Measurements from ENCODE around the gene TFB2M. TPM values are rescaled to one million over a fixed set of nuclear protein-coding genes. Genes with fewer than 3 reads are reported as not detected.
A peak's percentile ranks its signal among the peaks of the same experiment; 100 is the strongest.
"Not testable (repeated sequence)": the region's sequence is repeated elsewhere in the genome, so short reads cannot be mapped to it uniquely, and the experiment has no call there.

Gene TFB2M, protein sequence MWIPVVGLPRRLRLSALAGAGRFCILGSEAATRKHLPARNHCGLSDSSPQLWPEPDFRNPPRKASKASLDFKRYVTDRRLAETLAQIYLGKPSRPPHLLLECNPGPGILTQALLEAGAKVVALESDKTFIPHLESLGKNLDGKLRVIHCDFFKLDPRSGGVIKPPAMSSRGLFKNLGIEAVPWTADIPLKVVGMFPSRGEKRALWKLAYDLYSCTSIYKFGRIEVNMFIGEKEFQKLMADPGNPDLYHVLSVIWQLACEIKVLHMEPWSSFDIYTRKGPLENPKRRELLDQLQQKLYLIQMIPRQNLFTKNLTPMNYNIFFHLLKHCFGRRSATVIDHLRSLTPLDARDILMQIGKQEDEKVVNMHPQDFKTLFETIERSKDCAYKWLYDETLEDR
- total RNA-seq (2014; rRNA removed; shearing (Covaris generic)): 45.3 and 49.3 TPM in 2 replicates
- 40.3 and 40.4 TPM in 2 replicates for polyA plus RNA-seq (2015; cell fraction: cytosol; rRNA removed)
- 24.4 and 24.5 TPM in 2 replicates for polyA plus RNA-seq (2015; cell fraction: nucleus; rRNA removed)

- in situ Hi-C loops (cut with HindIII; ENCODE audit: low pct_unique_long_range_greater_than_20kb, low sequenced_read_pairs): no loop called here
- DNase-seq (ENCODE audit: low read depth, low spot score): peak; percentile 99
Measured at GRCh38 chr1:246566128-246566812, at the start of gene TFB2M, which contains the start of gene CNST. Gene TFB2M, minus strand, starts transcription at chr1:246566261. Its CDS starts 123 bp downstream, at chr1:246566138. Gene CNST, plus strand, starts transcription at chr1:246566456. Its CDS starts 25,107 bp downstream, at chr1:246591563.

- in situ Hi-C loops (cut with HindIII; ENCODE audit: low pct_unique_long_range_greater_than_20kb, low sequenced_read_pairs): no loop called here
- DNase-seq (ENCODE audit: low read depth, low spot score): peak; percentile 15
Measured at GRCh38 chr1:246613096-246613758, 47.2 kb upstream of the TFB2M start.

DNA sequence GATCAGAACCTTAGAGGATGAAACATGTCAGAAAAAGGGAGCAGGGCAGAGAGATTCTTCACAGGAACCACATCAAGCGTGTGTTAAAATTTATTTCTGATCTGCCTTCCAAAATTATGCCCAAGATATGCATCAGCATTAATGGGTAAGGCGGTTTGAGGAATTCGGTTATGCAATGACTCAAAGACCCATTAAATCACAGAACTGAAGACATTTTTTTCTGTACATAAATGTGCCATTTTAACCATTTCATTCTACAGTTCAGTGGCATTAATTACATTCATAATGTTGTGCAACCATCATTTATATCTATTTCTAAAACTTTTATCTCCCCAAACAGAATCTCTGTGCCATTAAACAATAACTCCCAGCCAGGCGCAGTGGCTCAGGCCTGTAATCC is 43.6 kb upstream of the TFB2M start:
- DNase-seq (ENCODE audit: low read depth, low spot score): no peak
- in situ Hi-C loops (cut with HindIII; ENCODE audit: low pct_unique_long_range_greater_than_20kb, low sequenced_read_pairs): no loop called here

GRCh38 chr1:246608616-246609376 is 42.7 kb upstream of the TFB2M start:
- peak; percentile 93 for DNase-seq (ENCODE audit: low read depth, low spot score)

GRCh38 chr1:246607462-246607861 is 41.4 kb upstream of the TFB2M start:
- in situ Hi-C loops (cut with HindIII; ENCODE audit: low pct_unique_long_range_greater_than_20kb, low sequenced_read_pairs): no loop called here
- DNase-seq (ENCODE audit: low read depth, low spot score): no peak

More at GRCh38 chr1:246608616-246609376, 42.7 kb upstream of the TFB2M start:
- in situ Hi-C loops (cut with HindIII; ENCODE audit: low pct_unique_long_range_greater_than_20kb, low sequenced_read_pairs): no loop called here

GRCh38 chr1:246605231-246605630 is 39.2 kb upstream of the TFB2M start:
- in situ Hi-C loops (cut with HindIII; ENCODE audit: low pct_unique_long_range_greater_than_20kb, low sequenced_read_pairs); DNase-seq (ENCODE audit: low read depth, low spot score): not testable (repeated sequence)

DNA sequence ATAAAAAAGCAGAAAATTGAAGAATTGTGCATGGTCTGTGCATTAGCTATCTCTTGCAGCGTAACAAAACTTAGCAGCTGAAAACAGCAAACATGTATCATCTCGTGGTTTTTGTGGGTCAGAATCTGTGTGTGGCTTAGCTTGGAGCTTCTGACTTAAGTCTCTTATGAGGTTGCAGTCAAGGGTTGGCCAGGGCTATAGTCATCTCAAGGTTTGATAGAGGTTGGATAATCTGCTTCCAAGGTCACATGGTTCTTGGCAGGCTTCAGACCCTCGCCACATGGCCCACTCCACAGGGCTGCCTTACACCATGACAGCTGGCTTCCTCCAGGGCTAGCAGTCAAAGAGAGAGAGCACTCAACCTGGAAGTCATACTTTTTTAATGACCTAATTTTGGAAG is 36.1 kb upstream of the TFB2M start:
- DNase-seq (ENCODE audit: low read depth, low spot score): no peak

DNA sequence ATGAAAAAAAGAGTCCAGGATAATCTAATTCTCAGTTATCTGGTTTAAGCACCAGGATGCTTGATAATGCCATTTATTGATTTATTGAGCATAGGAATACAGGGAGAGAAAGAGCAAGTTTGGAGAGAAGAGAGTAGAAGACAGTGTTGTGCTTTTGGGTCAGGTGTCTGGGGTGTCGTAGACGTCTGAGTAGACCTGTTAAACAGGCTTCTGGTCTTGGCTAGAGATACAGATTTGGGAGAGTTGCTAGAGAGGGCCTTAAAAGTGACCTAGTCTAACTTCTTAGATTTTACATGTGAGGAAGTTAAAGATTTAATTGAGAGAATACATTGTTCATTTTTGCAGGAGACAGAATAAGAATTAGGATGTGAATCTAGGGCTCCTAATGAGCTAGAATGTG is 34.5 kb upstream of the TFB2M start:
- in situ Hi-C loops (cut with HindIII; ENCODE audit: low pct_unique_long_range_greater_than_20kb, low sequenced_read_pairs): no loop called here
- no peak for DNase-seq (ENCODE audit: low read depth, low spot score)

More for the DNA sequence above, 36.1 kb upstream of the TFB2M start:
- in situ Hi-C loops (cut with HindIII; ENCODE audit: low pct_unique_long_range_greater_than_20kb, low sequenced_read_pairs): no loop called here

- in situ Hi-C loops (cut with HindIII; ENCODE audit: low pct_unique_long_range_greater_than_20kb, low sequenced_read_pairs): no loop called here
Measured at GRCh38 chr1:246599315-246599714, 33.3 kb upstream of the TFB2M start.

GRCh38 chr1:246597971-246598370 is 31.9 kb upstream of the TFB2M start:
- in situ Hi-C loops (cut with HindIII; ENCODE audit: low pct_unique_long_range_greater_than_20kb, low sequenced_read_pairs): no loop called here
- no peak for DNase-seq (ENCODE audit: low read depth, low spot score)

More at GRCh38 chr1:246599315-246599714, 33.3 kb upstream of the TFB2M start:
- no peak for DNase-seq (ENCODE audit: low read depth, low spot score)

GRCh38 chr1:246597340-246597739 is 31.3 kb upstream of the TFB2M start:
- in situ Hi-C loops (cut with HindIII; ENCODE audit: low pct_unique_long_range_greater_than_20kb, low sequenced_read_pairs): no loop called here
- DNase-seq (ENCODE audit: low read depth, low spot score): no peak

- in situ Hi-C loops (cut with HindIII; ENCODE audit: low pct_unique_long_range_greater_than_20kb, low sequenced_read_pairs): no loop called here
- DNase-seq (ENCODE audit: low read depth, low spot score): no peak
Measured at GRCh38 chr1:246595146-246595545, 29.1 kb upstream of the TFB2M start.

GRCh38 chr1:246592695-246593094 is 26.6 kb upstream of the TFB2M start:
- no peak for DNase-seq (ENCODE audit: low read depth, low spot score)
- in situ Hi-C loops (cut with HindIII; ENCODE audit: low pct_unique_long_range_greater_than_20kb, low sequenced_read_pairs): no loop called here

GRCh38 chr1:246591958-246592357 is 25.9 kb upstream of the TFB2M start:
- in situ Hi-C loops (cut with HindIII; ENCODE audit: low pct_unique_long_range_greater_than_20kb, low sequenced_read_pairs): no loop called here
- no peak for DNase-seq (ENCODE audit: low read depth, low spot score)

DNA sequence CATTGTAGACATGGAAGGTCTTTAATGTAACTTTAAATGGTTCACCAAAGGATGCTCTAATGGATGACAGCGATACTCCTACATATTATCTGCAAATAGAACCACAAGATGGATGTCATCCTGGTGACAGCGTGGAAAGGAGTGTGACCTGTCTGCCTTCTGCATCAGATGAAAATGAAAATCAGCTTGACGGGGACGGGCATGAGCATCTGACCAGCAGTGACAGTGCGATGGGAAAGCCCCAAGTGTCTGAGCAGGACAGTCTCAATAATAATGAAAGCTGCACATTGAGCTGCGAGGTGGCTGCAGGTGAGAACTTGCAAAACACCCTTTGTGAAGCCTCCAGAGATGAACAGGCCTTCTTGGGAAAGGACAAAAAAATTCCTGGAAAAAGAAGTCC is 25.4 kb upstream of the TFB2M start:
- in situ Hi-C loops (cut with HindIII; ENCODE audit: low pct_unique_long_range_greater_than_20kb, low sequenced_read_pairs): no loop called here
- DNase-seq (ENCODE audit: low read depth, low spot score): no peak

- DNase-seq (ENCODE audit: low read depth, low spot score): no peak
- in situ Hi-C loops (cut with HindIII; ENCODE audit: low pct_unique_long_range_greater_than_20kb, low sequenced_read_pairs): no loop called here
Measured at GRCh38 chr1:246591047-246591446, 25.0 kb upstream of the TFB2M start.

DNA sequence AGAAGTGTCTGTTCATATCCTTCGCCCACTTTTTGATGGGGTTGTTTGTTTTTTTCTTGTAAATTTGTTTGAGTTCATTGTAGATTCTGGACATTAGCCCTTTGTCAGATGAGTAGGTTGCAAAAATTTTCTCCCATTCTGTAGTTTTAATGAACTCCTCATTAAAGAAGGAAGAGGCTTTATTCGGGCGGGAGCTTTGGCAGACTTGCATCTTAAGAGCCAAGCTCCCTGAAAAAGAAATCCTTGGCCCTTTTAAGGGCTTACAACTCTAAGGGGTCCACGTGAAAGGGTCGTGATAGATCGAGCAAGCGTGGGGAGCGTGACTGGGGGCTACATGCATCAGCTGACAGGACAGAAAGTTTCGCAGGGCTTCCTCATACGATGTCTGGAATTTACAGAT is 23.9 kb upstream of the TFB2M start:
- DNase-seq (ENCODE audit: low read depth, low spot score); in situ Hi-C loops (cut with HindIII; ENCODE audit: low pct_unique_long_range_greater_than_20kb, low sequenced_read_pairs): not testable (repeated sequence)

All from SK-MEL-5 (cell line).